ENCODE measurements around the gene AKNA. TPM values are rescaled to one million over a fixed set of nuclear protein-coding genes. Genes with fewer than 3 reads are reported as not detected.

The AKNA gene
- total RNA-seq, 3 donors from 2014 or later = 20.1 to 52.0 (median 35.7) TPM

DNA sequence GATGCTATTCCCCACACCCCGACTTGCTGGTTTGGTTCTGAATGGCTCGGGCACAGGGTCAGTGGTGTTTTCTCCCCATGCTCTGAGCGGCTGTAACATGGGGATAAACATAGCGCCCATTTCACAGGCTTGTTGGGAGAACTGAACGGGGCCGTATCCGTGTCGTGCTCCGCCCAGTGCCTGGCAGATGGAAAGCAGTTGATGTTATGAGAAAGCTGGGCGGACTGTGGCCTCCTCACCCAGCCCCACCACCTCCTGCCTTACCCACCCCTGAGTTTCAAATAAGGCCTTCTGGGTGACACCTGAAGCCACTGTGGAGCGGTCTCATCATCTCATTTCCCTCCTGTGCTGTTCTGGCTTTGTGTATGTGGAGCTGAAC lies 43.6 kb downstream of the AKNA start:
- intact Hi-C loops (cut with DNase I; ENCODE audit: low total_unique reads) = no loop called here
- H3K36me3 ChIP-seq = peaks cover 17% of the 10 kb centered on the region

DNA sequence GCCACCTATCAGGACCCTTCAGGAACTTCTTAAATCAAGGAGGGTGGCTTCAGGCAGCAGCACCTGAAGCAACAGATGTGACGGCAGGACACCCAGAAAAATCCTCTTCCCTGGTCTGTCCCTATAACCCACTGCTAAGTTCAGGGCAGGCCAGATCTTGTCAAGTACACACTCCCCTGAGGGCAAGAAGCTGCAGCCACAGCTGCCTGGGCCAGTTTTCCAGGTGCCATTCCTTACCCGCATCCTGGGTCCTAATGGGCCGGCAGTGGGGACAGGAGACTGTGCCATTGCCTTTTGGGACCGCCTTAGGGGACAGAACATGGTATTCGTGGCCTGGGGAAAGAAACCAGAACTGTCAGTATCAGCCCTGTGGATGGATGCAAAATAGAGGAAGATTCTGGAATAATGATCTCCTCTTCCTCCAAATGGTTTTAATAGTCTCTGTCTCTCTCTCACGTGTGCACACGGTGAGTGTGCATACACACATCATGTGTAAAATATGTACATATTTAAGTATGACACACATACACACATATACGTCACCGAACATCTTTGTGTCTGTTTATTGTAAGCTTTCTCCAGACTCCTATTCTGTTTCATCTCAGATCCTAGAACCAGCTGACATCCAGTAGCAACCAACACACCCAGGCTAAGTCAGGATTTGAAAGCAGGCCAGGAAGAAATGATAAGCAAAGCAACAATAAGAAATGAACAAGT lies 44.2 kb downstream of the AKNA start:
- peaks cover 17% of the 10 kb centered on the region for H3K36me3 ChIP-seq
- H3K4me1 ChIP-seq = no peaks in the 10 kb centered on the region
- intact Hi-C loops (cut with DNase I; ENCODE audit: low total_unique reads) = loop anchor here (2.0 kb wide), 1 partner anchor 61 kb away; no protein-coding TSS in a partner anchor
- no peaks in the 10 kb centered on the region for H3K27me3 ChIP-seq
- no peak for DNase-seq (ENCODE audit: low spot score in 2 of 2)
- no peaks in the 10 kb centered on the region for H3K9me3 ChIP-seq
- TF ChIP-seq POLR2A (IDR thresholded peaks at IDR 0.05) (no peak), POLR2AphosphoS5 (IDR thresholded peaks at IDR 0.05) (no peak)
- TF ChIP-seq, protein P1, sequence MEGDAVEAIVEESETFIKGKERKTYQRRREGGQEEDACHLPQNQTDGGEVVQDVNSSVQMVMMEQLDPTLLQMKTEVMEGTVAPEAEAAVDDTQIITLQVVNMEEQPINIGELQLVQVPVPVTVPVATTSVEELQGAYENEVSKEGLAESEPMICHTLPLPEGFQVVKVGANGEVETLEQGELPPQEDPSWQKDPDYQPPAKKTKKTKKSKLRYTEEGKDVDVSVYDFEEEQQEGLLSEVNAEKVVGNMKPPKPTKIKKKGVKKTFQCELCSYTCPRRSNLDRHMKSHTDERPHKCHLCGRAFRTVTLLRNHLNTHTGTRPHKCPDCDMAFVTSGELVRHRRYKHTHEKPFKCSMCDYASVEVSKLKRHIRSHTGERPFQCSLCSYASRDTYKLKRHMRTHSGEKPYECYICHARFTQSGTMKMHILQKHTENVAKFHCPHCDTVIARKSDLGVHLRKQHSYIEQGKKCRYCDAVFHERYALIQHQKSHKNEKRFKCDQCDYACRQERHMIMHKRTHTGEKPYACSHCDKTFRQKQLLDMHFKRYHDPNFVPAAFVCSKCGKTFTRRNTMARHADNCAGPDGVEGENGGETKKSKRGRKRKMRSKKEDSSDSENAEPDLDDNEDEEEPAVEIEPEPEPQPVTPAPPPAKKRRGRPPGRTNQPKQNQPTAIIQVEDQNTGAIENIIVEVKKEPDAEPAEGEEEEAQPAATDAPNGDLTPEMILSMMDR (IDR thresholded peaks at IDR 0.05) = no peak
- H3K27ac ChIP-seq = no peak overlapping the region
- no peak overlapping the region for H3K4me3 ChIP-seq

More for the DNA sequence above, 43.6 kb downstream of the AKNA start:
- Histone ChIP-seq H3K4me1 (no peaks in the 10 kb centered on the region), H3K4me3 (no peak overlapping the region), H3K9me3 (no peaks in the 10 kb centered on the region), H3K27ac (no peak overlapping the region), H3K27me3 (no peaks in the 10 kb centered on the region)
- TF ChIP-seq, protein P1 (IDR thresholded peaks at IDR 0.05) = no peak
- TF ChIP-seq POLR2AphosphoS5 (IDR thresholded peaks at IDR 0.05) = no peak
- no peak for TF ChIP-seq POLR2A (IDR thresholded peaks at IDR 0.05)
- no peak for DNase-seq (ENCODE audit: low spot score in 2 of 2)

DNA sequence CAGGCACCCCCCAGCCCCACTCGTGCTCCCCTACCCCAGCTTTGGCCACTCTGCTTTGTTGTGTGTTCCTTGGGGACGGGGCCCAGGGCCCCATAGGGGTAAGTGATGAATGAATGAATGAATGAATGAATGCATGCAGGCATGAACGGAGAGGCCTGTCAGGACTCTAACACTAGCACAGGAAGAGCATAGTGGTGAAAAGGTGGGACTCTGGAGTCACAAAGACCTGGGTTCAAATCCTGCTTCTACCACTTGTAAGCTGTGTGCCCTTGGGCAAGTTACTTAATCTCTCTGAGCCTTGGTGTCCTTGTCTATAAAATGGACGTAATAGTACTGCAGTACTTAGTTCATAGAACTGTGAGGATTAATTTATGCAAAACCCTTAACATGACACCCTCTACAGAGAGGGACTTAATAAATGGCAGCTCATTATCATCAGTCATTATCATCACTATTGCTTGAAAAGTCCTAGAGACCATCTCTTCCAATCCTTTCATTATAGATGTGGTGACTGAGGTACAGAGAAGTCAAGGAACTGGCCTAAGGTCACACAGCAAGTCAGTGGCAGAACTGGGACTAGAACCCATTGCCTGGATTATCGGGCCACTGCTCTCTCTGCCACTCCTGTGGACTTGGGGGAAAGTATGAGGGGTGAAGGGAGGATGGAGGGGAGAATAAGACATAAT lies 44.9 kb downstream of the AKNA start:
- Histone ChIP-seq H3K27me3 (no peaks in the 10 kb centered on the region), H3K4me1 (no peaks in the 10 kb centered on the region), H3K36me3 (peaks cover 17% of the 10 kb centered on the region), H3K27ac (no peak overlapping the region), H3K4me3 (no peak overlapping the region), H3K9me3 (no peaks in the 10 kb centered on the region)
- no peak for DNase-seq (ENCODE audit: low spot score in 2 of 2)
- intact Hi-C loops (cut with DNase I; ENCODE audit: low total_unique reads) = loop anchor here (2.0 kb wide), 1 partner anchor 62 kb away; no protein-coding TSS in a partner anchor
- TF ChIP-seq POLR2AphosphoS5 (IDR thresholded peaks at IDR 0.05) = no peak
- no peak for TF ChIP-seq POLR2A (IDR thresholded peaks at IDR 0.05)
- TF ChIP-seq, protein P1 (IDR thresholded peaks at IDR 0.05) = no peak

DNA sequence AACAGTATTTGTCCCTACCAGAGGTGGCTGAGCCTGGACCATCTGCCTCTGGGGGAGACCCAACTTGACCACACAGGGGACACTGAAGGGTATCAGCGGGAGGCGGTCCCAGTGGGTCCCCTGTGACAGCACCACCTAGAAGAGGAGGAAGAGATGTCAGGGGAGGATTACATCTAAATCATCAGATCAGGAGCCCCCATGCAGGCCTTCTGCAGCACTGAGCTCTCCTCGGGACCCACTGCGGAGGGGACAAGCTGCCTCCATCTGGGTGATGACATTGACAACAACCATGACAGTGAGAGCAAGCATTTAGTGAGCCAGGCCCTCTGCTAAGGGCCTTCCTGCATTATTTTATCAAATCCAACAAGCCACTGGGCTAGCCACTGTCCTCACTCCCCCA lies 45.8 kb downstream of the AKNA start:
- no peak overlapping the region for H3K27ac ChIP-seq
- no peak overlapping the region for H3K4me3 ChIP-seq
- TF ChIP-seq POLR2AphosphoS5 (IDR thresholded peaks at IDR 0.05) (no peak), POLR2A (IDR thresholded peaks at IDR 0.05) (no peak)
- TF ChIP-seq, protein P1 (IDR thresholded peaks at IDR 0.05) = no peak
- peaks cover 17% of the 10 kb centered on the region for H3K36me3 ChIP-seq
- no peaks in the 10 kb centered on the region for H3K4me1 ChIP-seq
- intact Hi-C loops (cut with DNase I; ENCODE audit: low total_unique reads) = loop anchor here (2.0 kb wide), 1 partner anchor 63 kb away; no protein-coding TSS in a partner anchor
- no peaks in the 10 kb centered on the region for H3K27me3 ChIP-seq
- DNase-seq (ENCODE audit: low spot score in 2 of 2) = no peak
- no peaks in the 10 kb centered on the region for H3K9me3 ChIP-seq
